ENCODE results near the gene DAB1. TPM values are rescaled to one million over a fixed set of nuclear protein-coding genes. Genes with fewer than 3 reads are reported as not detected.

DAB1 gene
- total and polyA plus RNA-seq, 12 donors: 0.04 to 2.1 (median 0.59) TPM; not detected in 2

DNA sequence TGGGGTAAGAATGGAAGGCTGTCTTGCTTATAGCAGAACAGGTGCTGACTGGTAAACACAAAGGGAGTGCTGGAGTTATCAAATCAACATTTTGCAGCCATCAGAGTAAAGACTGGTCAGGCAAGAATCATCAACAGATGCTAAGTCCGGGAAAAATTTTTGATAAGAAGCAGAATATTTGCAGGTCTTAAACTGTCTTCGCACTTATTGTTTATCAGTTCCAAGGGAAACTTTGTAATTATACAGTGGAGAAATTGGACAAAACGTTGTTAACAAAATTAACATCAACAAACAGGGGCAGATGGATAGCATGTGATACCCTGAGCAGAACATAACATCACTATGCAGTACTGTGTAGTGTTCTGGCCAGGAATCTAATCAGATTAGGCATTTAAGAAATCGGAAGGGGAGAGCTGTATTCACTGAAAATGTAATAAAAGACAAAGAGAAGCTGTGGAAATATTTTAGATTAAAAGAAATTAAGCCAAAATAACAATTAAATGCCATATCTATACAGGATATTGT, 127.1 kb downstream of the DAB1 start:
- Histone ChIP-seq H3K36me3 (replicated peaks in 1 of 2) (no peaks in the 10 kb centered on the region), H3K4me1 (replicated peaks in 1 of 2) (no peaks in the 10 kb centered on the region), H3K27me3 (no peaks in the 10 kb centered on the region), H3K27ac (no peak overlapping the region), H3K9me3 (replicated peaks in 1 of 3) (no peaks in the 10 kb centered on the region), H3K4me3 (no peak overlapping the region)
- DNase-seq: no peak
- intact Hi-C loops (cut with DNase I): no loop called here
- TF ChIP-seq CTCF (IDR thresholded peaks at IDR 0.05) (no peak), POLR2A (IDR thresholded peaks at IDR 0.05) (no peak)
- 56 to 67% (median 63%) methylated on average over 4 of the region's 4 CpGs for WGBS, 4 donors

GRCh38 chr1:57295326-57295725, 128.5 kb downstream of the DAB1 start:
- 91 to 100% (median 96%) methylated on average over 1 of the region's 1 CpG for WGBS, 4 donors
- Histone ChIP-seq H3K27ac (no peak overlapping the region), H3K36me3 (replicated peaks in 1 of 2) (no peaks in the 10 kb centered on the region), H3K4me3 (no peak overlapping the region), H3K27me3 (no peaks in the 10 kb centered on the region), H3K4me1 (replicated peaks in 1 of 2) (no peaks in the 10 kb centered on the region), H3K9me3 (replicated peaks in 1 of 3) (no peaks in the 10 kb centered on the region)
- TF ChIP-seq CTCF (IDR thresholded peaks at IDR 0.05): no peak
- no peak for TF ChIP-seq POLR2A (IDR thresholded peaks at IDR 0.05)
- intact Hi-C loops (cut with DNase I): no loop called here
- no peak for DNase-seq

- Histone ChIP-seq H3K27me3 (no peaks in the 10 kb centered on the region), H3K36me3 (replicated peaks in 1 of 2) (no peaks in the 10 kb centered on the region), H3K4me3 (no peak overlapping the region), H3K27ac (no peak overlapping the region), H3K9me3 (replicated peaks in 1 of 3) (no peaks in the 10 kb centered on the region), H3K4me1 (replicated peaks in 1 of 2) (no peaks in the 10 kb centered on the region)
- intact Hi-C loops (cut with DNase I): no loop called here
- DNase-seq: no peak
- no peak for TF ChIP-seq POLR2A (IDR thresholded peaks at IDR 0.05)
Measured at GRCh38 chr1:57294177-57294576, 129.7 kb downstream of the DAB1 start.

DNA sequence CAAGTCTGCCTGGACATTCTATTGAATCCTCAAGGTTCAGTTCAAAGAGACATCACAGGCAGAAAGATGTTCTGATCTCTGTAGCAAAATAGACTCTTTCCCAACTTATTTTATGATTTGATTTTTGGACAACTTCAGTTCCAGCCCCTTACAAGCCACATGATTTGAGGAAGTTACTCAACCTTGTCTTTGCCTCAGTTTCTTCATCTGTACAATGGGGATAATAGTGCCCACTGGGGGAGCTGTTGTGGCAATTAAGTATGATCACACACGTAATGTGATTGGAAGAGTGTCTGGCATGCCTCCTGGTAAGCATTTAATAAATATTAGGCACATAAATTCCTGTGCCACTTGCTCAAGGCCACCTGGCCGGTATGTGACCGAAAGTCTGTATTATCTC, 130.6 kb downstream of the DAB1 start:
- H3K36me3 ChIP-seq (replicated peaks in 1 of 2): no peaks in the 10 kb centered on the region
- H3K4me3 ChIP-seq: no peak overlapping the region
- no peaks in the 10 kb centered on the region for H3K27me3 ChIP-seq
- intact Hi-C loops (cut with DNase I): no loop called here
- WGBS, 4 donors: 54 to 62% (median 57%) methylated on average over 3 of the region's 3 CpGs
- no peaks in the 10 kb centered on the region for H3K9me3 ChIP-seq (replicated peaks in 1 of 3)
- H3K27ac ChIP-seq: no peak overlapping the region
- no peak for DNase-seq
- TF ChIP-seq CTCF (IDR thresholded peaks at IDR 0.05) (no peak), POLR2A (IDR thresholded peaks at IDR 0.05) (no peak)
- H3K4me1 ChIP-seq (replicated peaks in 1 of 2): no peaks in the 10 kb centered on the region

DNA sequence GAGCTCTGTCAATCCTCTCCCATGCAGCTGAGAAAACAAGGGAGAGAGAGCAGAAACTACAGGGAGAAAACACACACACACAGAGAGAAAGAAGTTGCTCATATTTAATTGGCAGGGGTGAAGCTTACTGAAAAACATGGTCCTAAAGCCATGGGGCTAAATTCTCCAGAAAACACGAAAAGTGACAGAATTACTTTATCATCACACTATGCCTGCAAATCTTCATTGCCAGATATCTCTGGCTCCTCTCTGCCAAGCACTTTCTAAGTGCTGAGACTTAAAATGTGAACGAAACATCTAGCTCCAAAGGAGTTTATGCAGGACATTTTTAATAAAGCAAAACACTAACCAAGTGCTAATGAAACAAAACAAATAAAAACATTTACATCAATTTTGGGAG, 134.1 kb downstream of the DAB1 start:
- no peak for TF ChIP-seq CTCF (IDR thresholded peaks at IDR 0.05)
- TF ChIP-seq POLR2A (IDR thresholded peaks at IDR 0.05): no peak
- no peaks in the 10 kb centered on the region for H3K27me3 ChIP-seq
- no peak overlapping the region for H3K27ac ChIP-seq
- H3K9me3 ChIP-seq (replicated peaks in 1 of 3): no peaks in the 10 kb centered on the region
- no peaks in the 10 kb centered on the region for H3K36me3 ChIP-seq (replicated peaks in 1 of 2)
- no peak for DNase-seq
- intact Hi-C loops (cut with DNase I): no loop called here
- no peaks in the 10 kb centered on the region for H3K4me1 ChIP-seq (replicated peaks in 1 of 2)
- H3K4me3 ChIP-seq: no peak overlapping the region
- WGBS, 4 donors: 42 to 56% (median 48%) methylated on average over 2 of the region's 2 CpGs
